DOHH2 (cell line): ENCODE results near the gene PSMB4.

Experiments
- H3F3A ChIP-seq: fragments of 200-600 bp; sonication (generic), shearing (Covaris generic); 2 replicates; pipeline ENCODE4 v1.6.0; 2016; ENCODE audit warnings: antibody characterized with exemption, mild to moderate bottlenecking; ENCODE audit not compliant: control insufficient read depth, insufficient read depth
- H3K27ac ChIP-seq: fragments of 200-600 bp; sonication (generic); 2 replicates; pipeline ENCODE4 v1.5.1; 2014; ENCODE audit warnings: low read depth, mild to moderate bottlenecking, low read length, moderate library complexity
- H3K27me3 ChIP-seq: fragments of 200-600 bp; sonication (generic); 2 replicates; pipeline ENCODE4 v1.6.1; 2014; ENCODE audit warnings: mild to moderate bottlenecking, low read length, mixed read lengths; ENCODE audit not compliant: control insufficient read depth
- H3K36me3 ChIP-seq: fragments of 200-600 bp; sonication (generic); 2 replicates; pipeline ENCODE4 v1.6.1; 2014; ENCODE audit warnings: mild to moderate bottlenecking, low read length, moderate library complexity, mixed read lengths; ENCODE audit not compliant: control insufficient read depth
- H3K4me1 ChIP-seq: fragments of 200-600 bp; sonication (generic); 2 replicates; pipeline ENCODE4 v1.6.1; 2014; ENCODE audit warnings: mild to moderate bottlenecking, low read length, mixed read lengths; ENCODE audit not compliant: control insufficient read depth
- H3K4me2 ChIP-seq: fragments of 200-600 bp; sonication (generic); 2 replicates; pipeline ENCODE4 v1.6.0; 2014; ENCODE audit warnings: mild to moderate bottlenecking, low read length, moderate library complexity
- H3K4me3 ChIP-seq: fragments of 200-600 bp; sonication (generic); 2 replicates; pipeline ENCODE4 v1.5.1; 2014; ENCODE audit warnings: mild to moderate bottlenecking, low read length, mixed read lengths
- H3K79me2 ChIP-seq: fragments of 200-600 bp; sonication (generic); 2 replicates; pipeline ENCODE4 v1.6.1; 2014; ENCODE audit warnings: mild to moderate bottlenecking, low read length, mixed read lengths; ENCODE audit not compliant: control insufficient read depth
- H3K9me2 ChIP-seq: fragments of 200-600 bp; sonication (generic); replicated peaks from 2 replicates; pipeline ENCODE4 v1.6.1; 2014; ENCODE audit warnings: mild to moderate bottlenecking, low read length, mixed read lengths; ENCODE audit not compliant: control insufficient read depth
- H3K9me3 ChIP-seq: fragments of 200-600 bp; sonication (generic); 2 replicates; pipeline ENCODE4 v1.6.1; 2014; ENCODE audit warnings: antibody characterized with exemption, low read length, mixed read lengths; ENCODE audit not compliant: control insufficient read depth, insufficient read depth
- H4K20me1 ChIP-seq: fragments of 200-600 bp; sonication (generic); 2 replicates; pipeline ENCODE4 v1.6.0; 2014; ENCODE audit warnings: low read depth, mild to moderate bottlenecking, antibody characterized with exemption, low read length, moderate library complexity; ENCODE audit not compliant: control insufficient read depth, insufficient read depth
- CTCF ChIP-seq: fragments of 200-600 bp; sonication (generic); IDR thresholded peaks from one replicate; pipeline ENCODE4 v1.5.1; 2014; ENCODE audit warnings: antibody characterized with exemption, mild to moderate bottlenecking, low read depth, low read length; ENCODE audit not compliant: poor library complexity, severe bottlenecking
- EZH2phosphoT487 ChIP-seq: fragments of 200-600 bp; sonication (generic); IDR thresholded peaks from 2 replicates; pipeline ENCODE4 v1.6.1; 2017; ENCODE audit warnings: borderline replicate concordance, mild to moderate bottlenecking, antibody characterized with exemption, low read length, moderate library complexity, mixed read lengths

The PSMB4 gene

GRCh38 chr1:151408891-151409290 lies 9.5 kb downstream of the PSMB4 start:
- TF ChIP-seq CTCF (no peak), EZH2phosphoT487 (no peak)
- peaks cover 94% of the 10 kb centered on the region for H3K36me3 ChIP-seq
- peaks cover 9% of the 10 kb centered on the region; the same call in 1 of the 2 replicates for H3F3A ChIP-seq

GRCh38 chr1:151411884-151412283 lies 12.5 kb downstream of the PSMB4 start:
- H3K79me2 ChIP-seq, result no peaks in the 10 kb centered on the region
- no peaks in the 10 kb centered on the region for H3K27me3 ChIP-seq
- H3F3A ChIP-seq, result 0 out of 2 replicates have a peak, but pooled peaks cover 1% of the 10 kb centered on the region
- H3K9me2 ChIP-seq, result no peaks in the 10 kb centered on the region
- no peaks in the 10 kb centered on the region for H4K20me1 ChIP-seq
- no peak overlapping the region for H3K4me3 ChIP-seq
- H3K27ac ChIP-seq, result no peak overlapping the region
- no peaks in the 10 kb centered on the region for H3K4me1 ChIP-seq
- TF ChIP-seq EZH2phosphoT487 (no peak), CTCF (no peak)
- no peaks in the 10 kb centered on the region for H3K9me3 ChIP-seq
- H3K36me3 ChIP-seq, result peaks cover 91% of the 10 kb centered on the region
- H3K4me2 ChIP-seq, result no peak overlapping the region

More at GRCh38 chr1:151408891-151409290, 9.5 kb downstream of the PSMB4 start:
- H4K20me1 ChIP-seq, result no peaks in the 10 kb centered on the region
- no peaks in the 10 kb centered on the region for H3K4me1 ChIP-seq
- H3K27me3 ChIP-seq, result no peaks in the 10 kb centered on the region
- H3K9me3 ChIP-seq, result no peaks in the 10 kb centered on the region
- H3K79me2 ChIP-seq, result peaks cover 6% of the 10 kb centered on the region
- H3K4me3 ChIP-seq, result no peak overlapping the region
- H3K4me2 ChIP-seq, result no peak overlapping the region
- H3K9me2 ChIP-seq, result no peaks in the 10 kb centered on the region
- no peak overlapping the region for H3K27ac ChIP-seq

- no peaks in the 10 kb centered on the region for H3K4me1 ChIP-seq
- H3K4me3 ChIP-seq, result no peak overlapping the region
- no peaks in the 10 kb centered on the region for H4K20me1 ChIP-seq
- H3K27ac ChIP-seq, result no peak overlapping the region
- H3K9me2 ChIP-seq, result no peaks in the 10 kb centered on the region
- H3K4me2 ChIP-seq, result no peak overlapping the region
- no peaks in the 10 kb centered on the region for H3K9me3 ChIP-seq
- TF ChIP-seq EZH2phosphoT487, result no peak
- TF ChIP-seq CTCF, result no peak
- H3F3A ChIP-seq, result no peaks in the 10 kb centered on the region
- H3K27me3 ChIP-seq, result no peaks in the 10 kb centered on the region
- no peaks in the 10 kb centered on the region for H3K79me2 ChIP-seq
- H3K36me3 ChIP-seq, result peaks cover 79% of the 10 kb centered on the region
These were observed 16.9 kb downstream of the PSMB4 start for GRCh38 chr1:151416231-151416630.

- Histone ChIP-seq H3F3A (0 out of 2 replicates have a peak, but pooled peaks cover 3% of the 10 kb centered on the region), H3K27ac (no peak overlapping the region), H4K20me1 (no peaks in the 10 kb centered on the region), H3K9me3 (no peaks in the 10 kb centered on the region), H3K27me3 (no peaks in the 10 kb centered on the region), H3K79me2 (no peaks in the 10 kb centered on the region), H3K4me3 (no peak overlapping the region), H3K4me1 (no peaks in the 10 kb centered on the region), H3K9me2 (no peaks in the 10 kb centered on the region), H3K4me2 (no peak overlapping the region), H3K36me3 (peaks cover 79% of the 10 kb centered on the region)
- TF ChIP-seq EZH2phosphoT487, result no peak
- TF ChIP-seq CTCF, result no peak
These were observed 18.7 kb downstream of the PSMB4 start for GRCh38 chr1:151418081-151418480.
